ENCODE results near the gene ST3GAL6. TPM values are rescaled to one million over a fixed set of nuclear protein-coding genes. Genes with fewer than 3 reads are reported as not detected.

ST3GAL6 gene
- total and polyA plus RNA-seq, 2 of the 8 experiments (the other 6 are each of a cell fraction or from before 2014, with no cell fraction given), result 3.3 to 6.1 TPM

GRCh38 chr3:98750276-98750919 is 12.7 kb upstream of the ST3GAL6 start (continued):
- TF ChIP-seq E2F6 (IDR thresholded peaks at IDR 0.05), result no peak
- TF ChIP-seq JUND (IDR thresholded peaks at IDR 0.05; ENCODE audit: low read length), result no peak
- no peak for TF ChIP-seq RAD21 (IDR thresholded peaks at IDR 0.05 in 1 of 2, conservative IDR thresholded peaks at IDR 0.05 in 1 of 2; ENCODE audit: low read depth in 2 of 2, low read length in 2 of 2)
- no peak for TF ChIP-seq RNF2 (IDR thresholded peaks at IDR 0.05; ENCODE audit: borderline replicate concordance, low read depth, low read length, missing control alignments, poor library complexity, severe bottlenecking)
